IMR-90 (cell line): ENCODE results near the gene KRT79. TPM values are rescaled to one million over a fixed set of nuclear protein-coding genes. Genes with fewer than 3 reads are reported as not detected.

Experiments used
- ATAC-seq: fragments of 200-7000 bp; cut with Tn5 transposase; 2 replicates; pipeline ENCODE4 v1.9.1; 2020; ENCODE audit warnings: low read depth, mild to moderate bottlenecking, moderate library complexity
- BruUV-seq: library from RNA; stranded (reverse); fragments of 400-500 nt; replicated peaks from 2 replicates; lab custom pipeline; 2021; lab: Mats Ljungman, UMichigan
- CTCF ChIA-PET: fragments of 300-600 bp; formaldehyde crosslinking; extraction: SDS; loops from one replicate; lab custom pipeline; 2021; ENCODE audit warnings: antibody characterized with exemption; lab: Yijun Ruan, JAX
- POLR2A ChIA-PET: fragments of 300-600 bp; sonication (Branson Sonifier 250); formaldehyde crosslinking; loops from one replicate; lab custom pipeline; 2022; ENCODE audit warnings: antibody characterized with exemption; ENCODE audit not compliant: unreplicated experiment; lab: Charles Lee
- DNase-seq: peaks from one replicate; pipeline ENCODE4 v3.0.0; 2013
- H2AFZ ChIP-seq: replicated peaks from 2 replicates; pipeline ENCODE3; 2013; ENCODE audit warnings: low read length, mild to moderate bottlenecking; ENCODE audit not compliant: poor library complexity
- H2AK5ac ChIP-seq: 2 replicates; pipeline ENCODE4 v1.6.1; 2013; ENCODE audit warnings: low read depth, low read length, inconsistent platforms
- H2AK9ac ChIP-seq: replicated peaks from 2 replicates; pipeline ENCODE3; 2013; ENCODE audit warnings: mild to moderate bottlenecking, low read depth, low read length, moderate library complexity; ENCODE audit not compliant: poor library complexity
- H2BK120ac ChIP-seq: 2 replicates; pipeline ENCODE4 v1.6.1; 2013; ENCODE audit warnings: low read depth, low read length, inconsistent platforms
- H2BK15ac ChIP-seq: 3 replicates; pipeline ENCODE4 v1.6.1; 2013; ENCODE audit warnings: low read depth, low read length, inconsistent platforms
- H2BK20ac ChIP-seq: 2 replicates; pipeline ENCODE4 v1.6.1; 2013; ENCODE audit warnings: low read depth, mild to moderate bottlenecking, inconsistent platforms, low read length, moderate library complexity
- H2BK5ac ChIP-seq: 2 replicates; pipeline ENCODE4 v1.6.1; 2013; ENCODE audit warnings: mild to moderate bottlenecking, low read depth, low read length, inconsistent platforms; ENCODE audit not compliant: poor library complexity, severe bottlenecking
- H3K14ac ChIP-seq: replicated peaks from 2 replicates; pipeline ENCODE4 v1.6.1; 2013; ENCODE audit warnings: low read depth, low read length, inconsistent platforms
- H3K18ac ChIP-seq: 2 replicates; pipeline ENCODE4 v1.6.1; 2013; ENCODE audit warnings: low read depth, low read length, control low read depth
- H3K23ac ChIP-seq: 2 replicates; pipeline ENCODE4 v1.6.1; 2013; ENCODE audit warnings: low read depth, low read length, inconsistent platforms
- H3K27ac ChIP-seq: 2 replicates; pipeline ENCODE4 v1.5.1; 2013; ENCODE audit warnings: mild to moderate bottlenecking, control low read depth, low read length; ENCODE audit not compliant: insufficient read depth
- H3K27me3 ChIP-seq: 2 replicates; pipeline ENCODE4 v1.6.1; 2013; ENCODE audit warnings: low read length; ENCODE audit not compliant: control insufficient read depth, insufficient read depth
- H3K36me3 ChIP-seq: 2 replicates; pipeline ENCODE4 v1.6.1; 2013; ENCODE audit warnings: low read length, mixed read lengths; ENCODE audit not compliant: control insufficient read depth, insufficient read depth
- H3K4ac ChIP-seq: 2 replicates; pipeline ENCODE4 v1.6.1; 2013; ENCODE audit warnings: low read depth, low read length, inconsistent platforms
- H3K4me1 ChIP-seq: 2 replicates; pipeline ENCODE4 v1.6.1; 2013; ENCODE audit warnings: low read length, mixed read lengths; ENCODE audit not compliant: control insufficient read depth, insufficient read depth
- H3K4me2 ChIP-seq: 2 replicates; pipeline ENCODE4 v1.6.1; 2013; ENCODE audit warnings: low read depth, mild to moderate bottlenecking, control low read depth, low read length, moderate library complexity
- H3K4me3 ChIP-seq: 2 replicates; pipeline ENCODE4 v1.5.1; 2013; ENCODE audit warnings: low read depth, mild to moderate bottlenecking, control low read depth, low read length, moderate library complexity; ENCODE audit not compliant: insufficient read depth
- H3K56ac ChIP-seq: 2 replicates; pipeline ENCODE4 v1.6.1; 2013; ENCODE audit warnings: low read length, inconsistent platforms; ENCODE audit not compliant: insufficient read depth; ENCODE audit errors: extremely low read depth
- H3K79me1 ChIP-seq, 2 experiments: 2 replicates each; pipeline ENCODE4 v1.6.1; 2013; ENCODE audit warnings: low read length in 2 of 2, inconsistent platforms in 1 of 2, low read depth in 1 of 2
- H3K9ac ChIP-seq: 2 replicates; pipeline ENCODE4 v1.6.1; 2013; ENCODE audit warnings: low read depth, low read length, control low read depth
- H3K9me1 ChIP-seq: 2 replicates; pipeline ENCODE4 v1.6.1; 2013; ENCODE audit warnings: low read length, inconsistent platforms; ENCODE audit not compliant: insufficient read depth
- H3K9me3 ChIP-seq: 2 replicates; pipeline ENCODE4 v1.6.1; 2013; ENCODE audit warnings: low read length; ENCODE audit not compliant: control insufficient read depth, insufficient read depth
- H4K20me1 ChIP-seq: 2 replicates; pipeline ENCODE4 v1.6.1; 2013; ENCODE audit warnings: low read length, inconsistent platforms; ENCODE audit not compliant: insufficient read depth
- H4K5ac ChIP-seq: 2 replicates; pipeline ENCODE4 v1.6.1; 2013; ENCODE audit warnings: mild to moderate bottlenecking, low read depth, low read length, control low read depth
- H4K8ac ChIP-seq, 2 experiments: 2 replicates each; pipeline ENCODE4 v1.6.1; 2013; ENCODE audit warnings: low read depth in 2 of 2, low read length in 2 of 2, control low read depth in 1 of 2, inconsistent platforms in 1 of 2
- H4K91ac ChIP-seq: 2 replicates; pipeline ENCODE4 v1.6.1; 2013; ENCODE audit warnings: low read depth, low read length, inconsistent platforms; ENCODE audit not compliant: insufficient read depth
- BHLHE40 ChIP-seq: fragments of 150-350 bp; IDR thresholded peaks from 2 replicates; pipeline ENCODE4 v1.6.1; 2016; ENCODE audit warnings: mild to moderate bottlenecking, low read depth, low read length
- MAFK ChIP-seq: IDR thresholded peaks from 2 replicates; pipeline ENCODE4 v1.6.1; 2012; ENCODE audit warnings: low read depth, low read length, improper control_type of control experiment
- MAZ ChIP-seq: IDR thresholded peaks from 2 replicates; pipeline ENCODE4 v1.6.1; 2012; ENCODE audit warnings: low read depth, mild to moderate bottlenecking, low read length, improper control_type of control experiment, moderate library complexity, borderline replicate concordance
- MXI1 ChIP-seq: IDR thresholded peaks from 2 replicates; pipeline ENCODE4 v1.6.1; 2012; ENCODE audit warnings: low read depth, mild to moderate bottlenecking, low read length, moderate library complexity, borderline replicate concordance
- NFE2L2 ChIP-seq: fragments of 150-350 bp; IDR thresholded peaks from 2 replicates; pipeline ENCODE4 v1.6.1; 2016; ENCODE audit warnings: low read depth, mild to moderate bottlenecking, low read length
- RAD21 ChIP-seq: IDR thresholded peaks from 2 replicates; pipeline ENCODE4 v1.6.1; 2012; ENCODE audit warnings: low read length, improper control_type of control experiment
- RFX5 ChIP-seq: IDR thresholded peaks from 2 replicates; pipeline ENCODE4 v1.8.0; 2012; ENCODE audit warnings: low read depth, mild to moderate bottlenecking, low read length, moderate library complexity
- WGBS, 2 experiments: methylation state at CpG; one replicate each; pipeline versions ENCODE4 v1.1.5 to v1.1.7; 2013; ENCODE audit warnings: missing lambda C conversion rate in 2 of 2; ENCODE audit not compliant: insufficient read length in 1 of 2; ENCODE audit errors: extremely low coverage in 2 of 2; 5-methylcytosine and 5-hydroxymethylcytosine counted together
- dilution Hi-C: fragments of 300-500 bp; cut with HindIII; formaldehyde crosslinking; loops from one replicate; pipeline ENCODE4 v1.14.3; 2018; ENCODE audit warnings: low sequenced_read_pairs; ENCODE audit not compliant: unreplicated experiment
- in situ Hi-C: fragments of 300-500 bp; cut with MboI; formaldehyde crosslinking; loops from 3 replicates; pipeline ENCODE4 v1.14.3; 2019; ENCODE audit warnings: low sequenced_read_pairs, inconsistent platforms, mixed read lengths
- intact Hi-C: fragments of 100-400 bp; cut with micrococcal nuclease; formaldehyde crosslinking; loops from 2 replicates; pipeline ENCODE4 v1.10.0; 2022
- polyA plus RNA-seq, 3 experiments: library from polyadenylated mRNA; depleted of rRNA; stranded (reverse); fragments of >200 nt; gene quantifications; 2 replicates each; pipeline ENCODE4 v1.2.3, GENCODE V29; 2012; ENCODE audit warnings: low replicate concordance in 1 of 3
- total RNA-seq: library from RNA; depleted of rRNA; stranded (reverse); fragments of >200 nt; gene quantifications from 2 replicates; pipeline ENCODE4 v1.2.3, GENCODE V29; 2012
- TF ChIP-seq, protein P1 (sequence below): fragments of 150-350 bp; IDR thresholded peaks from 2 replicates; pipeline ENCODE4 v1.6.1; 2017; ENCODE audit warnings: mild to moderate bottlenecking, antibody characterized with exemption, low read length, low read depth
- TF ChIP-seq, protein P2 (sequence below): conservative IDR thresholded peaks from 2 replicates; pipeline ENCODE4 v1.5.1; 2012; ENCODE audit warnings: mild to moderate bottlenecking, low read depth, low read length, improper control_type of control experiment

The KRT79 gene
- total and polyA plus RNA-seq, 2 of the 4 experiments (the other 2 are of a cell fraction) = under 0.01 to 0.24 TPM

DNA sequence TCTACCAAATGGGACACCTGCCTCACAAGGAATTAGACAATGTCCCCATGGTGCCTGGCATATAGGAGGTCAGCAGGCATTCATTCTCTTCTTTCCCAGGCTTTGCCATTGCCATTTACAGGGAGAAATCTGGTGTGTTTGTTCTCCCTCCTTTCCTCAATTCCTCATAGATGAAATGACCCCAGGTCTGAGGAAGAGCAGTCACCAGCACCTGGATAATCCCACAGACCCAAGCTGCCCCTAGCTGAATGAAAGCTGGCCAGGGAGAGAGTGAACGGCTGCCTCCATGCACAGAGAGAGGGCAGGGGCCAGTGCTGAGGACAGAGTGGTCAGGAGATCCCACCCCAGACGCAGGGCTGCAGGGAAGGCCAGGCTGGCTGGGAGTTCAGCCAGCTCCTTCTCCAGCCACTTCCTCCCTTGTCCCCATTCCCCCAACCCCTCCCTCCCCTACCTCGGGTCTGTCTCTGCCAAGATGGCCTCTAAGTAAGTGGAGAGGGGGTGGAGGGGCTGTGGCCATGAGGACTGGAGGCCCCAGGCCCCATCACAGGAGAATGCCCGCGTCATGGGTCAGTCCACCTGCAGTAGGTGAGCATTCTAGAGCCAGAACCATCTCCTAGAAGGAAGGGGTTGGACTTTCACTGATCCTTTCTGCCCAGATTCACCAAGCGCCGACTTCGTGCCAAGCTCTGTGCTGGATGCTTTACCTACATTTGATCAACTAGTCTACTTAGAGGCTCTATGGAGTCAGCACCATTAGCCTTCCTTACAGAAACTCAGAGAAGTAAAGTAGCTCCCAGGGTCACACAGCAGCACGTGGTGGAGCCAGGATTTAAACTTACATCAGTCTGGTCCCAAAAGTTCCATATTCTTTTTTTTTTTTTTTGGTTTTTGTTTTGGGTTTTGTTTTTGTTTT lies 18.2 kb downstream of the KRT79 start:
- Histone ChIP-seq H3K4me3 (no peak overlapping the region), H3K14ac (no peak overlapping the region), H3K9me1 (no peaks in the 10 kb centered on the region), H3K27ac (no peak overlapping the region), H3K79me1 (no peaks in the 10 kb centered on the region), H3K27me3 (peaks cover 48% of the 10 kb centered on the region), H3K36me3 (no peaks in the 10 kb centered on the region), H3K4me1 (peaks cover 6% of the 10 kb centered on the region), H3K56ac (no peak overlapping the region), H3K9me3 (no peaks in the 10 kb centered on the region), H2BK5ac (no peak overlapping the region), H3K9ac (no peak overlapping the region), H2AK5ac (no peak overlapping the region), H3K4me2 (no peak overlapping the region), H4K91ac (no peak overlapping the region; the same call in 1 of the 2 replicates), H2AFZ (no peak overlapping the region), H4K5ac (no peak overlapping the region), H4K8ac (no peak overlapping the region), H3K18ac (no peak overlapping the region), H3K23ac (no peak overlapping the region), H2AK9ac (no peak overlapping the region), H3K4ac (peak overlapping the region; percentile 9; the same call in 1 of the 2 replicates), H2BK120ac (peak overlapping the region; percentile 44; the same call in 1 of the 2 replicates), H2BK20ac (no peak overlapping the region; the same call in 1 of the 2 replicates), H2BK15ac (no peak overlapping the region), H4K20me1 (no peaks in the 10 kb centered on the region; the same call in 1 of the 2 replicates)
- no TSS peak for BruUV-seq
- TF ChIP-seq RAD21 = no peak
- TF ChIP-seq BHLHE40 = no peak
- no peak for TF ChIP-seq MAFK
- TF ChIP-seq NFE2L2 = no peak
- TF ChIP-seq RFX5 = no peak
- no peak for TF ChIP-seq MAZ
- TF ChIP-seq, protein P1, sequence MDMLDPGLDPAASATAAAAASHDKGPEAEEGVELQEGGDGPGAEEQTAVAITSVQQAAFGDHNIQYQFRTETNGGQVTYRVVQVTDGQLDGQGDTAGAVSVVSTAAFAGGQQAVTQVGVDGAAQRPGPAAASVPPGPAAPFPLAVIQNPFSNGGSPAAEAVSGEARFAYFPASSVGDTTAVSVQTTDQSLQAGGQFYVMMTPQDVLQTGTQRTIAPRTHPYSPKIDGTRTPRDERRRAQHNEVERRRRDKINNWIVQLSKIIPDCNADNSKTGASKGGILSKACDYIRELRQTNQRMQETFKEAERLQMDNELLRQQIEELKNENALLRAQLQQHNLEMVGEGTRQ = no peak
- TF ChIP-seq MXI1 = no peak
- TF ChIP-seq, protein P2, sequence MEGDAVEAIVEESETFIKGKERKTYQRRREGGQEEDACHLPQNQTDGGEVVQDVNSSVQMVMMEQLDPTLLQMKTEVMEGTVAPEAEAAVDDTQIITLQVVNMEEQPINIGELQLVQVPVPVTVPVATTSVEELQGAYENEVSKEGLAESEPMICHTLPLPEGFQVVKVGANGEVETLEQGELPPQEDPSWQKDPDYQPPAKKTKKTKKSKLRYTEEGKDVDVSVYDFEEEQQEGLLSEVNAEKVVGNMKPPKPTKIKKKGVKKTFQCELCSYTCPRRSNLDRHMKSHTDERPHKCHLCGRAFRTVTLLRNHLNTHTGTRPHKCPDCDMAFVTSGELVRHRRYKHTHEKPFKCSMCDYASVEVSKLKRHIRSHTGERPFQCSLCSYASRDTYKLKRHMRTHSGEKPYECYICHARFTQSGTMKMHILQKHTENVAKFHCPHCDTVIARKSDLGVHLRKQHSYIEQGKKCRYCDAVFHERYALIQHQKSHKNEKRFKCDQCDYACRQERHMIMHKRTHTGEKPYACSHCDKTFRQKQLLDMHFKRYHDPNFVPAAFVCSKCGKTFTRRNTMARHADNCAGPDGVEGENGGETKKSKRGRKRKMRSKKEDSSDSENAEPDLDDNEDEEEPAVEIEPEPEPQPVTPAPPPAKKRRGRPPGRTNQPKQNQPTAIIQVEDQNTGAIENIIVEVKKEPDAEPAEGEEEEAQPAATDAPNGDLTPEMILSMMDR = no peak
- ATAC-seq (no peak), DNase-seq (no peak)
- intact Hi-C loops = no loop called here
- in situ Hi-C loops = no loop called here
- ChIA-PET POLR2A (no interaction called here), CTCF (no interaction called here)
- WGBS, 2 experiments = no CpG with 5 or more reads among the region's 9 CpGs
- dilution Hi-C loops = no loop called here
